GM19025 (cell line): ENCODE results near the gene ZNF627.
"Not testable (repeated sequence)": the region's sequence is repeated elsewhere in the genome, so short reads cannot be mapped to it uniquely, and the experiment has no call there.

Experiments
- ATAC-seq: cut with Tn5 transposase; IDR thresholded peaks from one replicate; pipeline ENCODE4 v1.9.1; 2021; ENCODE audit warnings: mild to moderate bottlenecking, low read depth, moderate library complexity; ENCODE audit not compliant: unreplicated experiment

The ZNF627 gene

DNA sequence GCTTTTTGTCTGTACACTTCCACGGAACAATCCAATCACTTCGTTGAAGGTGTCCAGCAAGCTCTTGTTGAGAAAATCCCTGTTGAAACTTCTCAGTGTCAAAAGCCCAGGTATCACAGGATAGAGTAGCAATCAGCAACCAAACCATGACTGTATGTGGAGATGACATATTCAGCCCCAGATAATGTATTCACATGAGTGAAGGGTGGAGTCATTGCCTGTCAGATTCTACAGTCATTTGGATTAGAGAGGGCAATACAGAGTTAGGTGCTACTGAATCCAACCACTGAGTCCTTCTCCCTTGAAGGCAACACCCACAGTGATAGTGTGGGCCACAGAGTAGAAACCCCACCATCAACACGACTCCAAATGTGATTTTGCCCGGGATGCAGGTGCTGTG is 23.3 kb downstream of the ZNF627 start:
- no peak for ATAC-seq

DNA sequence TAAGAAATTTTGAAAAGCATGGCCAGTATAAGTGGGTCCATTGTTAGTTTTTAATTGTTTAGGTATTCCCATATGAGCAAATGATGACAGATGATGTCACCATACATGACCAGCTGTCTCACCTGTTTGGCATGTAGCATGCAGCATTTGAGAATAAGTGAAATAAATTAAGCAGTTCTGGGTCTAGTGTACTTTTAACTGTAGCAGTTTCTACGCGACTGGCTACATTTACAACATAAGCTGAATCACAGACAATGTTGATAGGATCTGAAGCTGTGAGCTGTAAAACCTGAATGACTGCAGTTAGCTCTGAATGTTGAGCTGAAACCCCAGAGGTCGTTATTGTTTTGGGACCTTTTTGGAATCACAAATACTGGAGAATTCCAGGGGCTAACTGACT is 25.1 kb downstream of the ZNF627 start:
- not testable (repeated sequence) for ATAC-seq

DNA sequence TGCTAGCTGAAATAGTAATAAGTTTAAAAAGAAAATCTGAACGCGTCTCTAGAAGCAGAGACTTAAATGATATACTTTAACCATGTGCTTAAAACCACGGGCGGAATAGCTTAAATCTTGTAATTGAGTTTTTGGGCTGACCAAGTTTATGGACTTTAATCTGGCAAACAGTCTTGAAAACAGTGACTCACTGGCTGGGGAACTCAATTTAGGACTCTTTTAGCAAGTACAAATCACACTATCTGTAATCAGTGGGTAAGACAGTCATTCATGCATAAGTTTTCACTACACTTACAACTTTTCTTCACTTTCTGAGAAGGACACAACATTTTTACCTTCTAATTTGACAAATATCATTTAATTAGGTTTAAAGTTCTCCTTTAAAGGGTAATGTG is 26.8 kb downstream of the ZNF627 start:
- no peak for ATAC-seq

DNA sequence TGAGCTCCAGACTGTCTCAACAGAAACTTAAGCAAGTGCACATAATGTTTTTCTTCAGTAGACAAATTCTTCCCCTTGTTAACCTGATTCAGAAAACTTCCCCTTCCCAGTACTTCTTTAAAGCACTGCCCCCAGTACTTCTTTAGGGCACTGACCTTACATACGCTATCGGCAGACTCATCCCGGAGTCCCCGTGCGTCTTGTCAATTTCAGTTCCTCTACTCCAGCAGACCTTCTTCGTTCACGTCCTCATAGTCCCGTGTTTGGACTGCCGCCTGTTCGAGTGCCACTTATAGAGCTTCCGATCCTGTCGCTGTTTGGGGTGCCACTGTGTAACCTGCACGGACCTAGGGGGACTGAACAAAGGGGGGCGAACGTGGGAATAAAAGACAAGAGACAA is 29.0 kb downstream of the ZNF627 start:
- ATAC-seq, result no peak

DNA sequence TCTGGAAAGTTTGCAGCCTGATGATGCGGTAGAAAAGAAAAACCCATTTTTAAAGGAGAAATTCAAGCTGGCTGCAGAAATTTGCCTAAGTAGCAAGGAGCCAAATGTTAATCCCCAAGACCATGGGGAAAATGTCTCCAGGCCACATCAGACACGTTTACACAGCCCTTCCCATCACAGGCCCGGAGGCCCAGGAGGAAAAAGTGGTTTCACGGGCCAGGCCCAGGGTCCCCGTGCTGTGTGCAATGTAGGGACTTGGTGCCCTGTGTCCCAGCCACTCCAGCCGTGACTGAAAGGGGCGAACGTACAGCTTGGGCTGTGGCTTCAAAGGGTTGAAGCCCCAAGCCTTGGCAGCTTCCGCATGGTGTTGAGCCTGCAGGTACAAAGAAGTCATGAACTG is 35.9 kb downstream of the ZNF627 start:
- no peak for ATAC-seq

DNA sequence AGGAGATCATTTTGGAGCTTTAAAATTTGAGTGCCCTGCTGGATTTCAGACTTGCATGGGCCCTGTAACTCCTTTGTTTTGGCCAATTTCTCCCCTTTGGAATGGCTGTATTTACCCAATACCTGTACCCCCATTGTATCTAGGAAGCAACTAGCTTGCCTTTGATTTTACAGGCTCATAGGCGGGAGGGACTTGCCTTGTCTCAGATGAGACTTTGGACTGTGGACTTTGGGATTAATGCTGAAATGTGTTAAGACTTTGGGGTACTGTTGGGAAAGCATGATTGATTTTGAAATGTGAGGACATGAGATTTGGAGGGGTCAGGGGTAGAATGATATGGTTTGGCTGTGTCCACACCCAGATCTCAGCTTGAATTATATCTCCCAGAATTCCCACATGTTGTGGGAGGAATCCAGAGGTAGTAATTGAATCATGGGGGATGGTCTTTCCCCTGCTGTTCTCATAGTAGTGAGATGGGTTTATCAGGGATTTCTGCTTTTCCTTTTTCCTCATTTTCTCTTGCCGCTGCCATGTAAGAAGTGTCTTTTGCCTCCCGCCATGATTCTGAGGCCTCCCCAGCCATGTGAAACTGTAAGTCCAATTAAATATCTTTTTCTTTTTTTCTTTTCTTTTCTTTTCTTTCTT is 36.9 kb downstream of the ZNF627 start:
- ATAC-seq, result not testable (repeated sequence)

DNA sequence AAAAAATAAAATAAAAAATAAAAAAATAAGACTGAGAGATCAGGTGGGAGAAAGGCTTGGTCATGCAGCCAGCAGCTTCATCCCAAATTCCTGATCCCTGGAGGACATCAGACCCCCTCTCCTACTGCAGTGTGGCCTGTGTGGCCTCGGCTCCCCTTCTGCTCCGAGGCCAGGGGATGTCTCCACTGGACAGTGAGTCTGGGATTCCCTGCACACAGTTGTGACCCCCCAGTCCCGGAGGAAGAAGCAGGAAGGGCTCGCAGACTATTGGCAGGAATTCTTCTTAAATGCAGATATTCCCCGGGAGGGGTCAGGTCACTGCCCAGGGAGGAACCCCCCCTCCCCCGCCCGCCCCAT is 41.9 kb downstream of the ZNF627 start:
- ATAC-seq, result no peak

DNA sequence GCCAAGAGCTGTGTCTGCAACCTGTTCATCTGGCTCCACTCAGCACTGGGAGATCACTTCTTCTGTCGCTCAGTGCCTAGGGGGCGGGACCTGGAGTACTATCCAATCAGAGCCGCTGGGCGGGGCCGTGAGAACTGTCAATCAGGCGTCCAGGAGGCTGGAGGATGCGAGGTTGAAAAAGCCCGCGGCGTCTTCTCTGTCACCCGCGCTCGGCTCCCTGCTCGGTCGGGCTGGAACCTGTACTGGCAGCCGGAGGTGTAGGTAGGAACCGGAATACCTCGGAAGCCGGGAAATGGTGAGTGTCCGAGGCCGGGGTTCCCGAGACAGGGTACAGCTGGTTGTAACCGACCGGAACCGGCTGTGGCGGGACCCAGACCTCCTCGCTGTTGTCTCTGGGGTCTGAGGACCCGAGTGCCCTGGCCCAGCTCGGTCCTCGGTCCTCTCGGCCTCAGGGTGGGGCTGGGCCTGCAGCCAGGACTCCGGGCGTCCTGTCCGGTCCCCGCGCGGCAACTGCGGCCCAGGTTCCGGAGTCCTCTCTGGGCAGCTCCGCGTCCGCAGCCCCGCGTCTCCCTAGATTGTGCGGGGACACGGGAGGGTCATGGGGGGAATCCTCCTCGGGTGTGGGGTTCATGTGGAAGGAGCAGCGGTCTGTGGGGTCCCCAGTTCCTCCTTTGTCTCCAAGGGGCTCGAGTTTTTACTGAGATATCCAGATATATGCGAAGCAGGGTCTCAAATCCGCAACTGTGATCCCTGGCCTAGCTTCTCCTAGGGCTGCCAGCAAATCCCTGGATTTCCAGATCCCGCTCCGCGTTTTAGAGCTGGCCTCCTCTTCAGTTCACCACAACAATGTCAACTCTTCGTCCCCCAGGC is 42.6 kb downstream of the ZNF627 start:
- ATAC-seq, result peak; percentile 97

DNA sequence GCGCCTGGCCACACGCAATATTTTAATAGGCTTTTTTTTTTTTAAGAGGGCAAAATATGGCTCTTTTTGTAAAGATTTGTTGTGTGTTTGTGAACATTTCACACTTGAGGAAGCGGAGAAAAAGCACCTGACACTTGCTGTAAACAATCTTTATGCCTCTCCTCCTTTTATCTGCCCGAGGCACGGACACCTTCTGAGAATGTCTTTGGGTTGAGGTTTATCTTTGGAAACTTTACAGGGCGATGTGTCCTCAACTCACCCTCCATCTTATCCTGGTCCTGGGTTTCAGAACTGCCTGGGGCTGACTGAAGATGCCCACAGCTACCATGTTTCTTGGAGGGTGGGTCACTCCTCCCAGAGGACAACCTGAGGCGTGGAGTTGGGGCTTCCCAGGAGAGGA is 44.0 kb downstream of the ZNF627 start:
- no peak for ATAC-seq

DNA sequence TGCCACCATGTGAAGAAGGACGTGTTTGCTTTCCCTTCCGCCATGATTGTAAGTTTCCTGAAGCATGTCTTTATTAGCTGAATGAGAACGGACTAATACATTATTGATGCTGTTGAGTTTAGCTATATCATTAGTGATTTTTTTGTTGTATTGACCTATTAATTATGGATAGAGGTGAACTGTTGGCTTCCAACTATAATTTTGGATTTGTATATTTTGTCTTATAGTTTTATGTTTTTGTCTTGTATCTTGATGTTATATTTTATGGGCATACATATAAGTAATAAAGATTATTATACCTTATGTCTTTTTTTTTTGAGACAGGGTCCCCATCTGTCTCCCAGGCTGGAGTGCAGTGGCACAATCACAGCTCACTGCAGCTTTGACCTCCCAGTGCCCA is 45.6 kb downstream of the ZNF627 start:
- no peak for ATAC-seq

DNA sequence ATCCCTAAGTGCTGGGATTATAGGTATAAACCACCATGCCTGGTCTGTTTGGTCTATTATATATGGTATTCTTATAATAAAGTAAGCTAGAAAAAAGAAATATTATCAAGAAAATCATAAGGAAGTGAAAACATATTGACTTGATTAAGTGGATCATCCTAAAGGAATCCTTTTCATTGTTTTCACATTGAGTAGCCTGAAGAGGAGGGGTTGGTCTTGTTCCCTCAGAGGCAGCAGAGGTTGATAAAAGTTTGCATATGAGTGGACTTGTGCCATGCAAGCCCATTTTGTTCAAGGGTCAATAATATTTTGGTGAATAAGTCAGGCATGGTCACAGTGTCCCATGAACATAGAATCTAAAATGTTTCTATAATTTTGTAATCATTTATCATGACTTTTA is 52.7 kb downstream of the ZNF627 start:
- no peak for ATAC-seq

DNA sequence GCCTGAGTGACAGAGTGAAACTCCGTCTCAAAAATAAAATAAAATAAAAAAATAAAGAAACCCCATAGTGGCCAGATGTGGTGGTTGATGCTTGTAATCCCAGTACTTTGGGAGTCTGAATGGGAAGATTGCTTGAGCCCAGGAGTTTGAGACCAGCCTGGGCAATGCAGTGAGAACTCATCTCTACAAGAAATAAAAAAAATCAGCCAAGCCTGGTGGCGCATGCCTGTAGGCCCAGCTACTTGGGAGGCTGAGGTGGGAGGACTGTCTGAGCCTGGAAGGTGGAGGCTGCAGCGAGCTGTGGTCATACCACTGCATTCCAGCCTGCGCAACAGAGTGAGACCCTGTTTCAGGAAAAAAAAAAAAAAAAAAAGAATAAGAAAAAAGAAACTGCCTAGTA is 53.8 kb downstream of the ZNF627 start:
- ATAC-seq, result no peak

DNA sequence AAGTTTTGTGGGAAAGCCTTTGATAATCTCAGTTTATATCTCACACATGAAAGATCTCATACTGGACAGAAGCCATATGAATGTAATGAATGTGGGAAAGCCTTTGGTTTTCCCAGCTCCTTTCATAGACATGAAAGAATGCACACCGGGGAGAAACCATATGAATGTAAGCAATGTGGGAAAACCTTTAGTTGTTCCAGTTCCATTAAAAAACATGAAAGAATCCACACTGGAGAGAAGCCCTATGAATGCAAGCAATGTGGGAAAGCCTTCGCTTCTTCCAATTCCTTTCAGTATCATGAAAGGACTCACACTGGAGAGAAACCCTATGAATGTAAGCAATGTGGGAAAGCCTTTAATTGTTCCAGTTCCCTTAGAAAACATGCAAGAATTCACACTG is 54.8 kb downstream of the ZNF627 start:
- ATAC-seq, result no peak

DNA sequence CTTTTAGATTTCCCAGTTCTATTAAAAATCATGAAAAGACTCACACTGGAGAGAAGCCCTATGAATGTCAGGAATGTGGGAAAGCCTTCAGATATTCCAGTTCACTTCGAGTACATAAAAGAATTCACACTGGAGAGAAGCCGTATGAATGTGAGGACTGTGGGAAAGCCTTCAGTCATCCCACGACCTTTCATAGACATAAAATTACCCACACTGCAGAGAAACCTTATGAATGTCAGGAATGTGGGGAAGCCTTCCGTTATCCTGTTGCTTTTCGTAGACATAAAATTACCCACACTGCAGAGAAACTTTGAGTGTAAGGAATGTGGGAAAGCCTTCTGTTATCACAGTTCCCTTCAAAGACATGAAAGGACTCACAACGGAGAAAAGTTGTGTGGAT is 55.2 kb downstream of the ZNF627 start:
- no peak for ATAC-seq

DNA sequence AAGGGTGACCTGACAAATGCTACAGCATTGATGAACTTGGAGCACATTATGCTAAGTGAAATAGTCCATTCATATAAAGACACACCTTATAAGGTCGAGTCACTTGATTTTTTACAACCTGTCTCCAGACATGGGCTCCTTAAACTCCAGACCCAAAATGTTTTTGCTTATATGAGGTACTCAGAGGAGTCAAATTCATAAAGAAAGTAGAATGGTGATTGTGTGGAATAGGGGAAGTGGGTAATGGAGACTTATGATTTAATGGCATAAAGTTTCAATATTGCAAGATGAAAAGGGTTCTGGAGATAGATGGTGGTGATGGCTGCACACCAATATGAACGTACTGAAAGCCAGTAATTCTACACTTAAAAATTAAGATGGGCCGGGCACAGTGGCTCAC is 59.3 kb downstream of the ZNF627 start:
- no peak for ATAC-seq

DNA sequence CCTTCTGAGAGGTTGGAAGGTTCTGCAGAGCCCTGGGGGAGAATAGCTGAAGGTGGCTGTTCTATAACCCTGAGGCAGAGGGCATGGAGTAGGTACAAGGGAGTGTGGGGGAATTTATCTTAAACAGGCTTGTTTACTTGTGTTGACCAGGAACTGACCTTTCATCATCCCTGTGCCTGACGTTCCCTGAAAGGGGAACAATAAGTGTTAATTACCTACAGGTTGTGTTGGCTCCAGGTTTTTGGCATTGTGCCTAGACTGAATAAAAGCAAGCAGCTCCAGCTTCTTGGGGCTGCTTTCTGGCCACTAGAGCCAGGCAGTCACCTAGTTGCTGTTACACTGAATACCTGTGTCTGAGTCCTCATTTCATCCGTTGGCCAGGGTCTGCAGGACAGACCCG is 60.0 kb downstream of the ZNF627 start:
- no peak for ATAC-seq

DNA sequence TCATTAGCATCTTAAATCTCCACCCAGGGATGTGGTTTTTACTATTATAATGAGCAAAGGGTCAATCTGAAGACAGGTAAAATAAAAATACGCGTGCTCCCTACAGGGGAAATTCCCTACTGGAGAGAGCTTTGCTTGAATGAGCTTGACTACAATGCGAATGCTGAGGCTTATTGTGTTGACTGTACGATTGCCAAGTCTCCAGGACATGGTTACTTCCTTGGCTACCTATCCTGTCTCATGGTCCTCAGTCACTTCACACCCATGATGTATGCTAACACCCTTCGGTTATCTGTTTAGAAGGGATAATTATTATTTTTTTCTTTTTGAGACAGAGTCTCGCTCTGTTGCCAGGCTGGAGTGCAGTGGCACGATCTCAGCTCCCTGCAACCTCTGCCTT is 61.7 kb downstream of the ZNF627 start:
- no peak for ATAC-seq

DNA sequence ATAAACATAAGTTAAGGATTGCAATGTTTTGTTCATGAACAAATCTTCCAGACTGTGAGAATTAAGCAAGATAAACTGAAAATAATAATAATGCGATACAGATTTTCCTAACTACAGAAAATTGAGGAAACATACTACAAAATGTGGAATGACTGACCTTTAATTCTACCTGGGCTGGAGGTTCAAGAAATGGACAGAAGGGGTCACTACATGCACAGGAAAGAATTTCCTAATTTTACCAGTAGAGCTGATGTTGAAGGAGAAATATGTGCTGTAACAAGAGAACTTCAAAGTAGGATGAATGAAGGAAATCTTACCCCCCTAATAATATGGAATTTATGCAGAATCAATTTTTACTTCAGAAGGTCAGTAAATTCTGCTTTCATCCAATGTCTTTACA is 62.3 kb downstream of the ZNF627 start:
- ATAC-seq, result no peak

DNA sequence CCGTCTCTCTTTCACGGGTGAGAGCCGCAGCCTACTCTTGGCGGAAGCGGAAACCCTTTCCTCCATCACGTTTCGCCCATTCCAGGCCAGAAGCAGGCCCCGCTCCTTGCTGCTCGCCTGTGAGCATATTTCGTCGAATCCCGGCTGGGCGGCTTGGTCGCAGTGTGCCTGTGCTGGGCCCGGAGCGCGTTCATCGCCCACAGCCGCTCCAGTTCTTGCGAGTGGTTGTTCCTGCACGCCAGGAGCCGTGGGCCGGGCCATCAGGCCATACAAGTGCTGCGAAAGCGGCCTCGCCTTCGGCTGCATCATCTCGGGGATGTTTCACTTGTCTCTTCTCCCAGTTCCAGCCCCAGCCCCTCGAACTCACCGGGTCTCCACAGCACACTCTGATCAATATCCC is 65.0 kb downstream of the ZNF627 start:
- ATAC-seq, result no peak

DNA sequence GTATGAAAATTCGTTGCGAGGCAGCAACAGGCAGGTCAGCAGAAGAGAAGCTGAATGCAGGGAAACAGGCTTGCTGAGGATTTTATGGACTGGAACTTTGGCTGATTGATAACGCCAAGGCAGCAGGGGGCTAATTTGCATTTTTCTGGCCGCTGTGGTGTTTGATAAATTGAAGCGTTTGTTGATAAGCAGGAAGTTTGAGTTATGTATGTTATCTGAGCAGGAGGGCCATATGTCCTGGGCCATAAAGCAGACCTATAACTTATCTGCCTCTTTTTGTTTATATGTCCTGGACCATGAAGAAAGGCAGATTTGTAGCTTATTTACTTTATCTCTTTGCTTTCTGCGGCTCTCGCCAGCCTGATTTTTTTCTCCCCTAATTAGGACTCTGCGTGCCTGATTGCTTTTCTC is 65.9 kb downstream of the ZNF627 start:
- no peak for ATAC-seq
